HEK293T (cell line): ENCODE data around the gene ATP9A.

Source experiments
- CTCF ChIA-PET: fragments of 350-600 bp; formaldehyde crosslinking; extraction: SDS; loops from one replicate; lab custom pipeline; 2021; ENCODE audit warnings: antibody characterized with exemption, inconsistent platforms; lab: Yijun Ruan, JAX
- POLR2A ChIA-PET: fragments of 350-600 bp; formaldehyde crosslinking; extraction: SDS; loops from one replicate; lab custom pipeline; 2020; ENCODE audit warnings: antibody characterized with exemption, inconsistent platforms; lab: Yijun Ruan, JAX
- DNase-seq: peaks from one replicate; pipeline ENCODE4 v3.0.0; 2012; ENCODE audit warnings: mixed read lengths; ENCODE audit errors: extremely low spot score
- ARNT ChIP-seq: fragments of 450-650 bp; IDR thresholded peaks from 2 replicates; pipeline ENCODE4 v1.6.1; 2017; ENCODE audit warnings: mild to moderate bottlenecking
- BHLHE40 ChIP-seq: fragments of 450-650 bp; IDR thresholded peaks from 2 replicates; pipeline ENCODE4 v1.6.1; 2016; ENCODE audit warnings: mild to moderate bottlenecking, moderate library complexity, borderline replicate concordance
- CTBP1 ChIP-seq: fragments of 450-650 bp; IDR thresholded peaks from 2 replicates; pipeline ENCODE4 v1.6.1; 2016; ENCODE audit warnings: borderline replicate concordance
- ELF4 ChIP-seq: fragments of 450-650 bp; IDR thresholded peaks from 2 replicates; pipeline ENCODE4 v1.6.1; 2017; ENCODE audit warnings: antibody characterized with exemption
- FOXA1 ChIP-seq: fragments of 450-650 bp; IDR thresholded peaks from 2 replicates; pipeline ENCODE4 v1.6.1; 2016; ENCODE audit warnings: mild to moderate bottlenecking
- FOXK2 ChIP-seq: fragments of 450-650 bp; IDR thresholded peaks from 2 replicates; pipeline ENCODE4 v1.6.1; 2016; ENCODE audit warnings: mild to moderate bottlenecking
- FOXM1 ChIP-seq: fragments of 450-650 bp; IDR thresholded peaks from 2 replicates; pipeline ENCODE4 v1.6.1; 2017; ENCODE audit warnings: mild to moderate bottlenecking, borderline replicate concordance
- HDGF ChIP-seq: fragments of 450-650 bp; IDR thresholded peaks from 2 replicates; pipeline ENCODE4 v1.6.1; 2017; ENCODE audit warnings: antibody characterized with exemption, borderline replicate concordance
- L3MBTL2 ChIP-seq: fragments of 450-650 bp; conservative IDR thresholded peaks from 2 replicates; pipeline ENCODE4 v1.6.1; 2016; ENCODE audit warnings: mild to moderate bottlenecking
- LEF1 ChIP-seq: fragments of 450-650 bp; IDR thresholded peaks from 2 replicates; pipeline ENCODE4 v1.6.1; 2017; ENCODE audit warnings: mild to moderate bottlenecking, borderline replicate concordance
- NFRKB ChIP-seq: fragments of 450-650 bp; IDR thresholded peaks from 2 replicates; pipeline ENCODE4 v1.6.1; 2016; ENCODE audit warnings: mild to moderate bottlenecking, moderate library complexity
- SP1 ChIP-seq: fragments of 450-650 bp; IDR thresholded peaks from 2 replicates; pipeline ENCODE4 v1.6.1; 2017
- SUZ12 ChIP-seq: fragments of 450-650 bp; IDR thresholded peaks from 2 replicates; pipeline ENCODE4 v1.6.1; 2016; ENCODE audit warnings: mild to moderate bottlenecking
- TARDBP ChIP-seq: fragments of 450-650 bp; IDR thresholded peaks from 2 replicates; pipeline ENCODE4 v1.6.1; 2016
- ZNF384 ChIP-seq: fragments of 450-650 bp; IDR thresholded peaks from 2 replicates; pipeline ENCODE4 v1.6.1; 2016
- TF ChIP-seq, protein P1 (sequence below): fragments of 450-650 bp; IDR thresholded peaks from 2 replicates; pipeline ENCODE4 v1.6.1; 2016

Gene ATP9A

GRCh38 chr20:51579137-51579536 is 189.1 kb downstream of the ATP9A start:
- CTCF ChIA-PET, result interaction anchor here (0.6 kb wide), 1 partner anchor 16 kb away, joined by 3 read pairs; no protein-coding TSS in a partner anchor
- TF ChIP-seq FOXM1, result no peak
- TF ChIP-seq L3MBTL2, result no peak
- TF ChIP-seq, protein P1, sequence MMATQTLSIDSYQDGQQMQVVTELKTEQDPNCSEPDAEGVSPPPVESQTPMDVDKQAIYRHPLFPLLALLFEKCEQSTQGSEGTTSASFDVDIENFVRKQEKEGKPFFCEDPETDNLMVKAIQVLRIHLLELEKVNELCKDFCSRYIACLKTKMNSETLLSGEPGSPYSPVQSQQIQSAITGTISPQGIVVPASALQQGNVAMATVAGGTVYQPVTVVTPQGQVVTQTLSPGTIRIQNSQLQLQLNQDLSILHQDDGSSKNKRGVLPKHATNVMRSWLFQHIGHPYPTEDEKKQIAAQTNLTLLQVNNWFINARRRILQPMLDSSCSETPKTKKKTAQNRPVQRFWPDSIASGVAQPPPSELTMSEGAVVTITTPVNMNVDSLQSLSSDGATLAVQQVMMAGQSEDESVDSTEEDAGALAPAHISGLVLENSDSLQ, result no peak
- no peak for TF ChIP-seq FOXA1
- no peak for TF ChIP-seq ARNT
- no peak for TF ChIP-seq HDGF
- no peak for TF ChIP-seq ZNF384
- no peak for TF ChIP-seq CTBP1
- TF ChIP-seq NFRKB, result no peak
- TF ChIP-seq SUZ12, result no peak
- TF ChIP-seq FOXK2, result no peak
- TF ChIP-seq TARDBP, result no peak
- TF ChIP-seq ELF4, result no peak
- TF ChIP-seq BHLHE40, result no peak
- POLR2A ChIA-PET, result interaction anchor here (1.1 kb wide), 1 partner anchor 17 kb away, joined by 6 read pairs; no protein-coding TSS in a partner anchor
- DNase-seq, result no peak

GRCh38 chr20:51578145-51578459 is 190.1 kb downstream of the ATP9A start:
- TF ChIP-seq FOXA1, result no peak
- TF ChIP-seq FOXK2, result no peak
- TF ChIP-seq FOXM1, result no peak
- TF ChIP-seq ELF4, result no peak
- TF ChIP-seq NFRKB, result no peak
- no peak for TF ChIP-seq LEF1
- no peak for TF ChIP-seq ARNT
- TF ChIP-seq CTBP1, result no peak
- no peak for TF ChIP-seq HDGF
- no peak for TF ChIP-seq SUZ12
- no peak for TF ChIP-seq BHLHE40
- TF ChIP-seq ZNF384, result no peak
- no peak for TF ChIP-seq SP1
- no peak for TF ChIP-seq L3MBTL2
- no peak for TF ChIP-seq TARDBP
- TF ChIP-seq, protein P1, result no peak
- CTCF ChIA-PET, result no interaction called here
- POLR2A ChIA-PET, result no interaction called here
- DNase-seq, result no peak

- ChIA-PET CTCF (no interaction called here), POLR2A (no interaction called here)
- DNase-seq, result no peak
- TF ChIP-seq SP1, result no peak
- no peak for TF ChIP-seq HDGF
- no peak for TF ChIP-seq ELF4
- no peak for TF ChIP-seq ARNT
- TF ChIP-seq FOXM1, result no peak
- TF ChIP-seq, protein P1, result no peak
- TF ChIP-seq L3MBTL2, result no peak
- no peak for TF ChIP-seq FOXK2
- no peak for TF ChIP-seq ZNF384
- TF ChIP-seq TARDBP, result no peak
- no peak for TF ChIP-seq SUZ12
- no peak for TF ChIP-seq CTBP1
- TF ChIP-seq FOXA1, result no peak
These were observed 190.6 kb downstream of the ATP9A start for GRCh38 chr20:51577432-51578144.

GRCh38 chr20:51575486-51575885 is 192.7 kb downstream of the ATP9A start:
- POLR2A ChIA-PET, result no interaction called here
- CTCF ChIA-PET, result no interaction called here
- TF ChIP-seq HDGF (no peak), FOXM1 (no peak), CTBP1 (no peak), BHLHE40 (no peak), TARDBP (no peak), LEF1 (no peak)
- no peak for DNase-seq

GRCh38 chr20:51574248-51575033 is 193.7 kb downstream of the ATP9A start:
- CTCF ChIA-PET, result no interaction called here
- no peak for DNase-seq
- POLR2A ChIA-PET, result no interaction called here
- TF ChIP-seq L3MBTL2 (no peak), LEF1 (no peak), SUZ12 (no peak), BHLHE40 (no peak), ELF4 (no peak), ZNF384 (no peak), FOXM1 (no peak), SP1 (no peak), TARDBP (no peak), FOXK2 (no peak), ARNT (no peak), CTBP1 (no peak), HDGF (no peak), FOXA1 (no peak), NFRKB (no peak)
- TF ChIP-seq, protein P1, result no peak
